H1 (cell line): ENCODE measurements around the gene NT5C3B.

Experiments used
- ATF2 ChIP-seq: IDR thresholded peaks from 2 replicates; pipeline ENCODE4 v1.6.1; 2012; ENCODE audit warnings: low read length, inconsistent platforms
- CHD7 ChIP-seq: fragments of 300-600 bp; sonication (generic); IDR thresholded peaks from 2 replicates; pipeline ENCODE4 v1.7.1; 2012; ENCODE audit warnings: low read length, moderate library complexity, mild to moderate bottlenecking, inconsistent platforms; ENCODE audit not compliant: insufficient replicate concordance
- CTCF ChIP-seq, 3 experiments: IDR thresholded peaks; 1 replicate in 2 of 3; 2 replicates in 1 of 3; pipeline versions ENCODE4 v1.5.1 to v1.6.1; 2011; ENCODE audit warnings: low read length in 3 of 3, mild to moderate bottlenecking in 3 of 3, inconsistent platforms in 2 of 3, low read depth in 1 of 3, moderate library complexity in 1 of 3; ENCODE audit not compliant: insufficient read depth in 1 of 3; ENCODE audit errors: control extremely low read depth in 1 of 3
- EZH2 ChIP-seq: fragments of 200-600 bp; sonication (generic); IDR thresholded peaks from 2 replicates; pipeline ENCODE4 v1.7.1; 2012; ENCODE audit warnings: low read depth, mild to moderate bottlenecking, moderate library complexity, low read length, inconsistent platforms; ENCODE audit not compliant: severe bottlenecking
- JUND ChIP-seq: IDR thresholded peaks from 2 replicates; pipeline ENCODE4 v1.6.1; 2011; ENCODE audit warnings: mild to moderate bottlenecking, improper control_type of control experiment, low read length
- KDM1A ChIP-seq: fragments of 200-600, 300-600 bp; sonication (generic); IDR thresholded peaks from 2 replicates; pipeline ENCODE4 v1.7.1; 2016; ENCODE audit warnings: mild to moderate bottlenecking, low read length, borderline replicate concordance
- NRF1 ChIP-seq: IDR thresholded peaks from 2 replicates; pipeline ENCODE4 v1.6.1; 2011; ENCODE audit warnings: mild to moderate bottlenecking, low read depth, low read length, improper control_type of control experiment
- POLR2A ChIP-seq, 2 experiments: IDR thresholded peaks; 1 replicate in 1 of 2; 2 replicates in 1 of 2; pipeline ENCODE4 v1.6.1; 2011; ENCODE audit warnings: low read depth in 2 of 2, low read length in 2 of 2, mild to moderate bottlenecking in 2 of 2; ENCODE audit errors: control extremely low read depth in 1 of 2
- POLR2AphosphoS5 ChIP-seq: IDR thresholded peaks from 2 replicates; pipeline ENCODE4 v1.6.1; 2011; ENCODE audit warnings: low read depth, low read length
- RAD21 ChIP-seq, 2 experiments: IDR thresholded peaks in 1 of 2; conservative IDR thresholded peaks in 1 of 2; 2 replicates each; pipeline ENCODE4 v1.6.1; 2011; ENCODE audit warnings: low read depth in 2 of 2, low read length in 2 of 2, improper control_type of control experiment in 1 of 2, inconsistent platforms in 1 of 2, mild to moderate bottlenecking in 1 of 2, moderate library complexity in 1 of 2
- RXRA ChIP-seq: IDR thresholded peaks from 2 replicates; pipeline ENCODE4 v1.6.1; 2011; ENCODE audit warnings: low read depth, mild to moderate bottlenecking, low read length, moderate library complexity; ENCODE audit not compliant: insufficient read depth
- SUZ12 ChIP-seq: fragments of 200-600 bp; sonication (generic); IDR thresholded peaks from 2 replicates; pipeline ENCODE4 v1.6.1; 2012; ENCODE audit warnings: mild to moderate bottlenecking, inconsistent platforms, low read length, moderate library complexity, mixed read lengths
- TEAD4 ChIP-seq: IDR thresholded peaks from 2 replicates; pipeline ENCODE4 v1.6.1; 2012; ENCODE audit warnings: low read depth, low read length, inconsistent platforms, mixed read lengths

- TF ChIP-seq CHD7 (no peak), CTCF (IDR thresholded peaks at IDR 0.05; ENCODE audit: control extremely low read depth in 1 of 3, insufficient read depth in 1 of 3, low read depth in 1 of 3, low read length in 3 of 3) (no peak), POLR2A (IDR thresholded peaks at IDR 0.05; ENCODE audit: control extremely low read depth in 1 of 2, low read depth in 2 of 2, low read length in 2 of 2) (no peak), KDM1A (no peak), SUZ12 (no peak), TEAD4 (no peak), EZH2 (no peak), NRF1 (peak; percentile 45), ATF2 (no peak), RXRA (no peak), JUND (no peak), RAD21 (IDR thresholded peaks at IDR 0.05 in 1 of 2, conservative IDR thresholded peaks at IDR 0.05 in 1 of 2; ENCODE audit: low read depth in 2 of 2, low read length in 2 of 2) (no peak), POLR2AphosphoS5 (no peak; the same call in 1 of the 2 replicates)
Measured at GRCh38 chr17:41835800-41836549, at the start of gene NT5C3B.
